Activated CD8-positive, alpha-beta memory T cell treated with anti-CD3 and anti-CD28 coated beads, Interleukin-2, amount 50 U/mL, for 1 hour (primary cell): Measurements from ENCODE around the gene TMEM179.

Experiments used
- DNase-seq: peaks from one replicate; pipeline ENCODE4 v3.0.0-alpha.2; 2020; ENCODE audit errors: extremely low read depth

TMEM179 gene

DNA sequence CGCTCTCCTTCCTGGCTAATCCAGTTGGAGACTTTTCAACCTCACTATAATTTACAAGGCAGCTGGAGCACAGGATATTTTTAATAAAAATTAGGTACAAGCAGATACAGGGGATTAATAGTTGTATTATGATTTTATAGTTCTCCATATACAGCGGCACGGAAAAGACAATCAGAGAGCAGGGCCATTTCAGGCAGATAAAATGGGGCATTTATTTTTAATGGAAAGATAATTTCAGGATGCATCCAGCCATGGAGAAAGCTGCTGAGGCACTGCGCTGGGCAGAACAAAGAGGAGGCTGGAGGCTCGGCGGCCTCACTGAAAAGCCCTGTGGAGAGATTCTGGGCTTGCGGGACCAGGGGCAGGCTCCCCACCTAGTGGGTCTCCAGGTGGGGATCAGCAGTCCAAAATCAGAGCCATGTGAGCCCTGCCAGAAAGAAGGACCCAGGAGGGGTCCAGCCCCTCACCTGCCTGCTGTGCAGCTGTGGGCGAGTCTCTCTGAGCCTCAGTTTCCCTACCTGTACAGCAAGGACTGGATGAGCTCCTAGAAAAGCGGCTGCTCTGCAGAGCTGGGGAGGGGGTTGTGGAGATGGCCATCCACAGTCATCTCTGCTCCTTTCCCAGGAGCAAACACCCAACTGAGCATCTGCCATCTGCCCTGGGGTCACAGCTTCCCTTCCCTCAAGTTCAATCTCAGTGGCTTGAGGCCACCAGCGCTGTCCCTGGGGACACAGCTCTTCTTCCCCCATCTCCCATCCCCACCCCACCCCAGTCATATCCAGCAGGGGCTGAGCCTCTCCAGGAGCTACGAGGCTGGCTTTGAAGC lies 48.9 kb downstream of the TMEM179 start:
- no peak for DNase-seq

DNA sequence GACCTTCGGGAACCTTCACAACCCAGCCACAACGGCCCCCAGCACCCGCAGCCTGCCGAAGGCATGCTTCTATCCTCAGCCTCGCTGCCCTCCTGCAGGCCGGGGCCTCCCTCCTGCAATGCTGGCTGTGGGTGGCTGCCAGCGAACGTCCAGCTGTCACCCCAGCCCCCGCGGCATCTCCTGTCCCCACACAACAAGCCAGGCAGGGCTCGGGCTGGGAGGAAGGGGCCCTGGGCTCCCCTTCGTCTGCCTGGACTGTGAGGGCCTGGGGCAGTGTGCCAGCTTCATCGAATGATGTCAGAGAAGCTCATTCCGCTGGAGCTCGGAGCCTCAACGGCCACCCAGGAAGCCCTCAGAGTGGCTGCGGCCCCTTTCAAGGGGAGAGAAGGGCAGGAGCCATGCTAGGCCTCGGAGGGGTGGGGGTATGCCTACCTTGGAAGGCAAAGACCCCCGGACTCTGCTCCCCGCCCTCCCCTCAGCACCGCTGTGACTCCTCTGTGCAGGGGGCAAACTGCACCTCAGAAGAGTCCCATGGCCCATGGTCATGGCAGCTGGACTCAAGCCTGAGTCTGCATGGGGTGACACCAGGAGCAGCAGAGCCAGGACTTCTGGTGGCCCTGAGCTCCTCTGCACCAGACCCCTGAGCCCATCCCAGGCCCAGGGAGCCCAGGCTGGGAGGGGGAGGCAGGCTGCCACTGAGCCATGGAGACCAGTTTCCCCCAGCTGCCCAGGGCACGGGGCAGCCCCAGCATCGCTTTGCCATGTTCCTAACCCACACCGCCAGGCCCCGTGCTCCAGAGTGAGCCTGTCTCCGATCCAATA lies 49.8 kb downstream of the TMEM179 start:
- no peak for DNase-seq

DNA sequence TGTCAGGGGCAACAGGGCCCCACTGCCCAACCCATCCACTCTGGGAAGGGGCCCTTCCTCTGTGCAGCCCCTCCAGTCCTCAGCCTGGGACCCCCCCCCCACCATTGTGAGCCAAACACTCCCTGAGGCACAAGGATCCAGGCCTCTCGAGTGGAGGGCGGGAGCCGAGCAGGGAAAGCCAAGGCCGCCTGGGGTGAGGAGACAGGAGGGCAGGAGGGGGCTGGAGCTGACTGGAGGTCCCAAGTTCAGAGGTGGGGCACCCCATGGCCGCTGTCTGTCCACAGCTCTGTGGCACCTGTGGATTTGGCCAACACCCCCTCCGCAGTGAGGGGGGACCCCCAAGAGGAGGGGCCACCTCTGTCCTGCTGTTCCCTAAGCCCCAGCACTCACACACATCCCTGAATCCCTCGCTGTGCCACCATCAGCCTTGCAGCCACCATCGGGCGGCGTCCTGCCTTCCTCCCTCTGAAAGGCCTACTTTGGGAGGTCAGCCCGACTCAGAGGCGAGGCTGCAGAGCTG lies 50.4 kb downstream of the TMEM179 start:
- no peak for DNase-seq

DNA sequence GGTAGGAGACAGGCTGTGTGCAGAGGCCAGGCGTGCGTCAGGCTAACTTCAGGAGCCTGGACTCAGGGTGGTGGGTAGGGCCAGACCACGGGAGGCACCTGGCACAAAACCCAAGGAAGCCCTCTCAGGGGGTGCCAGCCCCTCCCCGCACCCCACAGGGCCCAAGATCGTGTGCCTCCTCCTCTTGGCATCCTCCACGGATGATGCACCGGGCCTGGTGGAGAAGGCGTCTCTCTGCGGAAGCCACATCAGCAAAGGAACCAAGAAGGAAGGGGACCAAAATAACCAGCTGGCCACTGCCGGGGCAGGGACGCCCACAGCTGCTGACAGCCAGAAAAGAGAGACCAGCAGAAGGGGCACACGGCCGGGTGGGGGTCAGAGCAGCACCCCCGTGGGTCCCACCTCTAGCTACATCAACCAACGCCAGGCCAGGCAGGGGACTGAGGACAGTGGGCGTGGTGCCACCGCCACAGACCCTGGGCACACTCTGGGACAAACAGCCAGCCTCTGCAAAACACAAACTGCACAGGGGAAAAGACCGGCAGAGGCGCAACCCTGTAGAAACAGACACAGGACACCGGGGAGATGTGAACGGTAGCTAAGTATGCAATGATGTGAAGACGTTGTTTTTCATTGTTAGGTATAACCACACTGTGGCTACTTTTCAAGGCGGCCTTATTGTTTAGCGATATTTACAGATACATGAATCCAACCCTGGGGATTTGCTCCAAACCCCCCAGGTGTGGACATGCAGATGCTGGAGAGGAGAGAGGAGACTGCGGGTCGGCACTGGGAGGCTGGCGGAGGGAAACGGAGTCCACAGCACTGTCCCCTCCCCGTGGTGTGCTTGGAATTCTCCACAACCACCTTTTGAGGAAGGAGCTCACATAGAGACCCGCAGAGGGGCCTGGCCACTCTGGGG lies 51.1 kb downstream of the TMEM179 start:
- no peak for DNase-seq

DNA sequence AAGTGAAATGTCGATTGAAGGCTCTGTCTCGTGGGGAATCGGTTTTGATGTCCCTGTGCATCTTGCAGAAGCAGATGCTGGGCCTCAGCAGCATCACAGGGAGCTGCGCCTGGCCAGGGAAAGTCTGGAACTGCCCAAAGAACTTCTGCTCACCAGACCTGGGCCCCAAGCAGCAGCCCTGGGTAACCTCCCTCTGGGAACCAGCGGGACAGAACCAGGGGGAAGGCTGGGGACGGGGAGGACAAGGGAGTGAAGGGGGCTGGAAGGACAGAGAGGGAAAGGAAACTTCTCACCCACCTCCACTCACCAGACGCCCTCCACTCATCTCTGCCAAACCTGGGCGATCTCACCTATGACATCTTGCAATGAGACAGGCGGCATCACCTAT lies 51.8 kb downstream of the TMEM179 start:
- DNase-seq, result no peak

DNA sequence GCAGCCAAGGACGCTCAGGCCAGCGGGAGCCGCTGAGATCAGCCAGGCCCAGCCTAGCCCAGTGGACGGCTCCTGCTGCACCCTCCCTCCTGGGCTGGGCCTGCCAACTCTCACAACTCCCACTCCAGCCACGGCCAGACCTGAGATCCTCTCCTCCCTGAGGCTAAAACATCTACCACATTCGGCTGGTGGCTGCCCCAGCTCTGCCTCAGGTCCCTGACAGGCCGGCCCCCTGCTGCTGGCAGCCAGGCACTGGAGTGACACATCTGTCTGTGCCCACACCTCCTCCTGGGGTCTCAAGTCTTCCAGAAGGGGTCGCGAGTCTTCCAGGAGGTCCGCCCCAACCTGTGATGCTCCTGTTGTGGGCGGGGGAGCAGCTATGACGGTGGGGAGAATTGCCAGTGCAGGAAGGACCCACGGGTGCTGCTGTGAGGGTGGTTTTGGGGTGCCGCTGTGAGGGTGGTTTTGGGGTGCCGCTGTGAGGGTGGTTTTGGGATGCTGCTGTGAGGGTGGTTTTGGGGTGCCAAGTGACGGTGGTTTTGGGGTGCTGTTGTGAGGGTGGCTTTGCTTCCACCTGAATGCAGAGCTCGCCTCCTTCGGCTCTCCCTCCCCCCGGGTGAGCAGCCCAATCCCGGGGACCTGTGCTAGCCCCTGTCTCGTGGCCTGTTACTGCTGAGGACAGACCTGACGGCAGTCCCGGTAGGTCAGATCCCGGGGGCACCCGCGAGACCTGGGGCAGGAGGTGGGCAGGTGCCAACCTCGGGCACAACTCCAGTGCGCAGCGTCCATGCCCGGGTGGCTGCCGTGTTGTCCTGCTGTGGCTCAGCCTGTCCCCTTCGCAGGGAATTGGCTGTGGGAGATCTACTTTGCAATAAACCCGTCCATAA lies 52.5 kb downstream of the TMEM179 start:
- DNase-seq, result no peak

DNA sequence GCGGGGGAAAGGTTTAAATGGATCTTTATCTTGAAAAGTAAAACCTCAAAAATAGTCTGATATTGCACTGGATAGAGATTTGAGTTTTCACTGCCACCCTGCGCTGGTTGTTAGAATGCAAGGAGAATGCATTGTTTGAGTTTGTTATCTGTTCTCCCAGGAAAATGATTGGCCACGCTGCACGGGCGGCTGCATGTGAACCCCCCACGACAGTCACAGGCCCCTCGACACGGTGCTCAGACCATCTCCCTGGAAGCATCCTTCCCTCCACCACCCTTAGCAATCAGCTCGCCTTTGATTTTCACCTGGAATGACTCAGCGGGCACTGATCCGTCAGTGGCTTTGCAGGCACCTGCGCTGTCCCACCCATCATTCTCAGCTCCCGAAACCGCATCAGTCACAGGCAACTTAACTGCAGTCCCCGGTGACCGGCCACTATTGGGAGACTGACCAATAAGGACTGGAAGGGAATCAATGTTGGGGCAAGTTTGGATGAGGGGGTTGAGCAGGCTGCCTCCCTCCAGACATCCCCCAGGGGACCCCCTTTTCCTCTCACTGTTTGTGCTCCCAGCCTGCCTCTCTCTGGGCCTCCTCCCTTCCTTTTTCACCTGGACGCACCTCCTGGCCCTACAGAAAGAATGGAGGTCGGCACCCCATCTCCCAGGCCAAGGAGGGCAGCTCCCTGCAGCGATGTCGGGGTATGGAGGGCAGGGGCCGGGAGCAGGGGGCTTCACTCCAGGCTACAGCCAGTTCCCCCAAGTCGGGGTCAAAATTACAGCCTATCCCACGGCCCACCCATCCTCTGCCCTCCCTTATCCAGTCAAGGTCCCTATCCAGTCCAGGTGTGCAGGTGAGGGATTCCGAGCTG lies 53.5 kb downstream of the TMEM179 start:
- DNase-seq, result no peak

DNA sequence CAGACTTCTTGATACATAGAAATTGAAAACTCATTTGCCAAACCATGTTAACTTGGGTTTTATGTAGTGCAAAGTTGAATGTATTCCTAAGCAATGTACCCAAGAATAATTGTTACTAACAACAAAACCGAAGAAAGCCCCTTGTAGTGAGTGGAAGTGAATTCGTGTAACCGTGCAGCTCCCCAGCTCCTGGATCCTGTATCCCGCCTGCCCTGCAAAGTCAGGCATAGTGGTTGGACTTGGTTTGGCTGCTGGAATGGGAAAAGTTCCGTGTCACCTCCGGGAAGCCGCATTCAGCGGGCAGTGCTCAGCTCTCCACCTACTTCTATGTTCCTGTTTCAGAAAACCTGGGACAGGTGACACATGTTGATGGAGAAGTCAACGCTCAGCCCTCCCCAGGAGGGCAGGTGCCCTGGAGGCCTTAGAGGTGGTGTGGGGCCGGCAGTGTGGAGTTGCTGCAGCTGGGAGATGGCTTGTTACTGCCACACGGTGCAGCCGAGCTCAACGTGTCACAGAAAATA lies 54.2 kb downstream of the TMEM179 start:
- DNase-seq, result no peak

DNA sequence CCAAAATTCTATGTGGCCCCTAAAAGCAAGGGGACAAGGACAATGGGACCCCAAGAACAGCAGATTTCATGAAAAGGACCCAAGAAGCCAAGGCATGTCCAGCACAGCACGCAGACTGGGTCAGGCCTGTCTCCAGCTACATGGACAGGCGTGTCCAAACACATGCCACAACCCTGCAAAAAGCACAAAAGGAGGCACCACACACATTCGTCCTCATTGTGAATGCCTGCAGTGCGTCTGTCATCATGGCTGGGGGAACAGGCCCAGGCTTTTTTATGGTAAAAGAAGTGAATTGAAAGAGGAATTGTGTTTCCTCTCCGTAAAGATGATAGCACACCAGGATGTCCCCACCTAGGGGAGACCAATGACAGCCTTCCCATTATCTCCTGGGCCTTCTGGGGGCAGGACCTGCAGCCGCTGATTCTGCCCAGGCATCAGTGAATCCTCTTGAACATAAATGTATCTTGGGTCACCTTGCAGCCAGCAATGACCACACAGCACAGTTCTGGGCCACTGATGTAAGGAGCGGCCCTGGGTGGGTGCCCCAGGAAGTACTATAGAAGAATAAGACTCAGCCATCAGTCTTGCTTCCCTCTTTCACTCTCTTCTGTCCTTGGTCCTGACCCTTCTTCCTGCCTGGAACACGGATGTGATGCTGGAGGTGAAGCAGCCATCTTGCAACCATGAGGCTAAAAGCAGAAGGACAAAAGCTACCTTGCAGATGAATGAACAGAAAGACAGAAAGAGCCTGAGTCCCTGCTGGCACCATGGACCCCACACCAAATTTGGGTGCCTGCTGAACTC lies 54.8 kb downstream of the TMEM179 start:
- no peak for DNase-seq

DNA sequence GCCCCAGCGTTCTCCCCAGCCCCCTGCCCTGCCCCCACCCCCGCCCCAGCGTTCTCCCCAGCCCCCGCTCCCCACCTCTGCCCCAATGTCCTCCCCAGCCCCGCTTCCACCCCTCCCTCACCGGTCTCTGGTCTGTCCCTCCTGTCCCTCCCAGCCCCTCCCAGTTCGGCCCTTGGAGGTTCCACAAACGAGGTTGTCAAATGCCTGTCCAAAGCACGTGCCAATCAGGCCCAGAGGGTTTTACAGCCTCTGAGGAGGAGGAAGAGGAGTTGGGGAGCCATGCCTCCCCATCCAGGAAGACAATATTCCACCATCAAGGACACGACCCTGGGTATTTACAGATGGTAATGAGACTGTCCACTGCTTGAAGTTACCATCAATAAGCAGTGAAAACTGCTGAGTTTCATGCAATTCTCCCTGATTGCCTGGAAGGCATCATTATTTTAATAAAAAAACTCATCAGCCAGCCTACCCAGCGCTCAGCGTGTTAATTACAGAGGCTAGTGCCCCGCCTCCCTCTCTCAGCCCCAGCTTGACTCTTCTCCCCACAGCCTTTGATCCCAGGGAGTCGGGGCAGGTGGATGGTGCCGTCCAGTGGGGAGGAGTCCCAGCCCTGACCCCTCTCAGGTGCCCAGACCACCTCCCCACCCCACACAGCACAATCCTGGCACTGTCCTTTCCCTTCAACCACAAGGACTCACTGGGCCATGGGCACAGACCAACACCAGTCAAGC lies 55.6 kb downstream of the TMEM179 start:
- DNase-seq, result no peak

DNA sequence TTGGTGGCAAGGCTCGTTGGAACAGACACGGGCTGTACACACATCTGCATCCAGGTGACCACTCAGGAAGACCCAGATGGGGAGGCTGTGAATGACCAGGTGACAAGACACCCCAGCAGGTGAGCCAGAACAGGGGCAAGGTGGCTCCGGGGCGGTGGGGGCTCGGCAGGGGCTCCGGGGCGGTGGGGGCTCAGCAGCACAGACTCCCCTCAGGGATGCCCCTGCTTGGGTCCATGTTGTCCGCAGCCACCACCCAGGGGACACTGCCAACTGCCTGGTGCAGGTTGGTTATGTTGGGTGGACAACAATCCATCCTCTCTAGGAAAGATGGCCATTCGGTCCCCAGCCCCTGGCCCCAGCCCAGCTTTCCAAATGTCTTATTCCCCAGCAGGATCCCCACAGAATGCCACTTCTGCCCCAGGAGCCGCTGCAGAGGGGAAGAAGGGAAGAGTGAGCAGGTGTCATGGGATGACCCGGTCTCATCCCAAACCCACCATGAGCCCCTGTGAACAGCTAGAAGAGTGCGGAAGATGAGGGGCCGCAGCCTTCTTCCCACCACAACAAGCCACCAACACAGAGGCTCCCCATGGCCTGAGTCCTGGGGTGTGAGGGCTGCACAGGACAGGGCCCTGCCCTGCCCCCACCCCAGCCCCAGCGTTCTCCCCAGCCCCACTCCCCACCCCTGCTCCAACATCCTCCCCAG lies 56.4 kb downstream of the TMEM179 start:
- no peak for DNase-seq

DNA sequence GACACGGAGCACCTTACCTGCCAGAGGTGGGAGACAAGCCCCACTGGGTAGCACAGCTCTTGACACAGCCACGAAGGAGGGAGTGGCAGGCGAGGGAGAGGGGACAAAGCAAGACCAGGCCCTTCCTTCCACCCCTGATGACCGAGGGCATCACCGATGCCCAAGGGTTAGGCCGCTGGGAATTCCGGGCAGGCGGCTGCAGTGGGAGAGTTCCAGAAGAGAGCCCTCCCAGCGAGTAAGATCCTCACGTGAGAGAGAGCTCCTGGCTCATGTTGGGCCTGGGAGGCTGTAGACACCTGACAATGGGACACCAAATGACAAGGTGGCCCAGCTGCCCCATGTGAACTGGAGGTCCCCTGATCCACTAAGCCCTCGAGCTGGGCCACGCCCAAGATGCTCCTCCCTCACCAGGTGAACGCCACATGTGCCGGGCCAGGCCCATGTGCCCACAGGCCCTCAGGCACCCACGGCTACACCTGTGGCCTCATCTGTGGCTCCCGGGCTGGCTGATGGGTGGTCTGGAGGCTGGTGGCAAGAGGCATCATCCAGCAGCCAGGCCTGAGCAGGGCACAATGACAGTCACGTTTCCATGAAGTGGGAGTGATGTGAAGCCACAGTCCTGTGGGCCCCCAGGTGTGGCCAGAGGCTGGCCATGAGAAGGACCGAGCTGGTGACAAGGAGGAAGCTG lies 57.1 kb downstream of the TMEM179 start:
- DNase-seq, result no peak

DNA sequence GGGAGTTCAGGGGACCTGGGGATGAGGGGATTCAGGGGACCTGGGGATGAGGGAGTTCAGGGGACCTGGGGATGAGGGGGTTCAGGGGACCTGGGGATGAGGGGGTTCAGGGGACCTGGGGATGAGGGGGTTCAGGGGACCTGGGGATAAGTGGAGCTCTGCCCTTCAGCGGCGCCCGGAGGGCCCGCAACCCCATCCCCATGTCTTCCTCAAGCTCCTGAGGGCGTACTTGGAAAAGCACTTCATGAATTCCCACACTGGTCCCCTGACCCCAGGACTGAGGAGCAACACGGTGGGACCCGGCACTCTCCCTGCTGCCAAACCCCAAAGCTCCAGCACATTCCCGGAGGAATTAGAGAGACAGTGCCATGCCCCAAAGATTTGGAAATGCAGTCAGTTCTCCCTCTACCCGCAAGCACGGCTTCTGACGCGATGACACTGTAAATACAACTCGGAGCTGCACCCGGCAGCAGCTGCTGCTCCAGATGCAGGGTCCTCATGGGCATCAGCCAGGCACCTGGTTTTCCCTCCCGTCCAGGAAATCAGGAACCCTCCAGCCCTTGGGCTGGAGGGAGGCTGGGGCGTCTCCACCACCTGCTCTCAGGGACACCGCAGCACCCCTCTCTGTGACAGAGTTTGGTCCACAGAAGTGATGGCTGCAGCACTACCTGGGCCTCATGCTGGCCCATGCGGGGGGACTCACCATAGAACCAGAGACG lies 57.8 kb downstream of the TMEM179 start:
- DNase-seq, result no peak

DNA sequence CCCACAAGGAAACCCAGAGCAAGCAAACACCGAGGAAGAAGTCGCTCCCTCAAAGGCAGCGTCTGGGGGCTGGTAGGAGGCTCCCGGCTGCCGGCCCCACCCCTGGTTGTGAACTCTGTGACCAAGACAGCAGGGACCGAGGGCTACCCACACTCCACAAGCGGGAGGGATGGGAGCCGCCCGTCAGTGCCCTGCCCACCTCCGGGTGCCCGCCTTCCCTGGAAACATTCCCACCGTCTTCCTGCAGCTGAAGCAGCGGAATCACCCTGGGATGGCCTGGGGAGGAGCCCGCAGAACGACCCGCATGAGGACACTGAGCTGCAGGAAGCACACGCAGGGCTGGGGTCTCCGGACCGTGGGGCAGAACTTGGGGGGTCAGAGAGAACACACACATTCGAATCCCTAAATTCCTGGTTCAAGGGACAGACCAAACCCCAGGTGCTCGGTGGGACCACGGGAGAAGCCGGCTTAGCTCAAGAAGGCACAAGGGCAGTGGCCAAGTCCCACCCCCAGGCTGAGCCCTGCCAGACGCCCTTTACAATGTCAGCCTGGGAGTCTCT lies 58.5 kb downstream of the TMEM179 start:
- DNase-seq, result no peak

DNA sequence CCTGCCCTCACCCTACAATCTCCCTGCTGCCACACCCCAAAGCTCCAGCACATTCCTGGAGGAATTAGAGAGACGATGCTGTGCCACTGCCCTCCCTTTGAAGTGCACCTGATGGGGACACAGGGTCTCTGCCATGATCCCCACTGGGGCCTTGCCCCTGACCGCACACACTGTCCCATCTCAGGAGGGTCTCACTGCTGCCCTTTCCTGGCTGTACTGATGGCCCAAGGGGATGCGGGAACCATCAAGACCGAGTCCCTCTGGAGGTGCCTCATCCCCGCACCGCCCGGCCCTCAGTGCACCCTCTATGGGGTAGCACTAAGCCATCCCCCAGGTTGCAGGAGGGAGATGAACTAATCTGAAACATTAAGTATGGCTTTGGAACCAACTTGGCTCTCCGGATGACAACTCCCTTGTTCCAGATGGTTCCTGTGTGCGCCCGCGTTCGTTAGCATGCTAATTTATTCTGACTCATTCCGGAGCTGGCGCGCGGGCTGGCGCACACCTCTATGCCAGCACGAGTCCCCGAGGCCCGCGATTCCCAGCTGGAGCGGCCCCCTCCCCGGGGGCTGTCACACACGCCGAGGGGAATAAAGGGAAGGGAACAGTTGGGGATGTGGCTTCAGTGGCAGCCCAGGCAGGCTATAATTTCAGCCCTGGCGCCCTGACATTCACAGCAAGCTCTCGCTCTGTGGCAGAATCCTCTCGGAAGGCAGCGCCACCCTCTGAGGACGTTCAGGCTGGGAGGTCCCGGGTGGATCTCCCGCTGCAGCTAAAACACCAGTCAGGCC lies 59.2 kb downstream of the TMEM179 start:
- DNase-seq, result no peak
